Liver (tissue), 9 donors: ENCODE results near the gene MRPS16. TPM values are rescaled to one million over a fixed set of nuclear protein-coding genes. Genes with fewer than 3 reads are reported as not detected.

Experiments
- DNase-seq: peaks from one replicate; pipeline ENCODE4 v3.0.0-alpha.2; 2017; ENCODE audit warnings: low spot score
- H3K27ac ChIP-seq, 2 donors: one replicate each; pipeline ENCODE4 v1.7.0; 2013; ENCODE audit warnings: inconsistent platforms in 2 of 2, low read length in 2 of 2, control low read depth in 1 of 2, low read depth in 1 of 2, mild to moderate bottlenecking in 1 of 2
- H3K27me3 ChIP-seq, 4 donors: one replicate each; pipeline versions ENCODE4 v1.6.1 to v1.7.0; 2013; ENCODE audit warnings: low read length in 3 of 4, inconsistent platforms in 1 of 4, mild to moderate bottlenecking in 1 of 4, moderate library complexity in 1 of 4; ENCODE audit not compliant: control insufficient read depth in 4 of 4, insufficient read depth in 4 of 4
- H3K36me3 ChIP-seq, 4 donors: one replicate each; pipeline versions ENCODE4 v1.6.1 to v1.7.0; 2013; ENCODE audit warnings: low read length in 3 of 4, mild to moderate bottlenecking in 3 of 4, low read depth in 1 of 4, moderate library complexity in 1 of 4; ENCODE audit not compliant: control insufficient read depth in 4 of 4, insufficient read depth in 3 of 4
- H3K4me1 ChIP-seq, 4 donors: one replicate each; pipeline versions ENCODE4 v1.6.1 to v1.7.0; 2013; ENCODE audit warnings: low read length in 3 of 4, mild to moderate bottlenecking in 3 of 4, moderate library complexity in 1 of 4; ENCODE audit not compliant: control insufficient read depth in 4 of 4, insufficient read depth in 4 of 4
- H3K4me3 ChIP-seq, 3 donors: one replicate each; pipeline versions ENCODE4 v1.6.1 to v1.7.0; 2013; ENCODE audit warnings: low read length in 3 of 3, control low read depth in 1 of 3, low read depth in 1 of 3, mild to moderate bottlenecking in 1 of 3
- H3K9ac ChIP-seq, 2 donors: one replicate each; pipeline ENCODE4 v1.7.0; 2013; ENCODE audit warnings: low read length in 2 of 2, mild to moderate bottlenecking in 2 of 2, moderate library complexity in 2 of 2, control low read depth in 1 of 2, low read depth in 1 of 2
- H3K9me3 ChIP-seq, 4 donors: one replicate each; pipeline versions ENCODE4 v1.6.1 to v1.7.0; 2013; ENCODE audit warnings: low read length in 3 of 4; ENCODE audit not compliant: control insufficient read depth in 4 of 4
- ATF3 ChIP-seq: IDR thresholded peaks from 2 replicates; pipeline ENCODE4 v1.6.1; 2016; ENCODE audit warnings: antibody characterized with exemption
- CTCF ChIP-seq: fragments of 150-350 bp; IDR thresholded peaks from 2 replicates; pipeline ENCODE4 v1.5.1; 2017; ENCODE audit warnings: improper control_type of control experiment, low read depth, low read length; ENCODE audit not compliant: missing input control
- EGR1 ChIP-seq, 2 donors: IDR thresholded peaks; 2 replicates each; pipeline ENCODE4 v1.6.1; 2016 to 2018; ENCODE audit warnings: antibody characterized with exemption in 2 of 2, low read depth in 2 of 2
- FOXA1 ChIP-seq: IDR thresholded peaks from 2 replicates; pipeline ENCODE4 v1.6.1; 2016; ENCODE audit warnings: antibody characterized with exemption
- FOXA2 ChIP-seq: IDR thresholded peaks from 2 replicates; pipeline ENCODE4 v1.6.1; 2016; ENCODE audit warnings: antibody characterized with exemption
- GABPA ChIP-seq, 2 donors: IDR thresholded peaks in 1 of 2; conservative IDR thresholded peaks in 1 of 2; 2 replicates each; pipeline ENCODE4 v1.6.1; 2016; ENCODE audit warnings: antibody characterized with exemption in 2 of 2, mild to moderate bottlenecking in 1 of 2, moderate library complexity in 1 of 2
- HNF4A ChIP-seq, 2 donors: conservative IDR thresholded peaks; 2 replicates each; pipeline ENCODE4 v1.6.1; 2016; ENCODE audit warnings: antibody characterized with exemption in 2 of 2, mild to moderate bottlenecking in 2 of 2
- HNF4G ChIP-seq: IDR thresholded peaks from 2 replicates; pipeline ENCODE4 v1.6.1; 2016; ENCODE audit warnings: antibody characterized with exemption
- JUND ChIP-seq, 2 donors: IDR thresholded peaks; 2 replicates each; pipeline ENCODE4 v1.6.1; 2016; ENCODE audit warnings: antibody characterized with exemption in 2 of 2
- MAX ChIP-seq: IDR thresholded peaks from 2 replicates; pipeline ENCODE4 v1.6.1; 2016; ENCODE audit warnings: antibody characterized with exemption
- NR2F2 ChIP-seq: IDR thresholded peaks from 2 replicates; pipeline ENCODE4 v1.6.1; 2016; ENCODE audit warnings: antibody characterized with exemption
- RAD21 ChIP-seq, 2 donors: IDR thresholded peaks; 2 replicates each; pipeline ENCODE4 v1.6.1; 2016; ENCODE audit warnings: antibody characterized with exemption in 2 of 2, mild to moderate bottlenecking in 2 of 2
- REST ChIP-seq: IDR thresholded peaks from 2 replicates; pipeline ENCODE4 v1.6.1; 2016; ENCODE audit warnings: antibody characterized with exemption, mild to moderate bottlenecking
- RXRA ChIP-seq, 2 donors: IDR thresholded peaks; 2 replicates each; pipeline ENCODE4 v1.6.1; 2017 to 2018; ENCODE audit warnings: antibody characterized with exemption in 2 of 2, mild to moderate bottlenecking in 1 of 2
- SP1 ChIP-seq: IDR thresholded peaks from 2 replicates; pipeline ENCODE4 v1.6.1; 2018; ENCODE audit warnings: antibody characterized with exemption, mild to moderate bottlenecking
- TAF1 ChIP-seq: conservative IDR thresholded peaks from 2 replicates; pipeline ENCODE4 v1.6.1; 2016; ENCODE audit warnings: antibody characterized with exemption, mild to moderate bottlenecking
- YY1 ChIP-seq: IDR thresholded peaks from 2 replicates; pipeline ENCODE4 v1.6.1; 2016; ENCODE audit warnings: antibody characterized with exemption, mild to moderate bottlenecking
- ZBTB33 ChIP-seq: IDR thresholded peaks from 2 replicates; pipeline ENCODE4 v1.6.1; 2016; ENCODE audit warnings: antibody characterized with exemption
- polyA plus RNA-seq, 2 donors: library from polyadenylated mRNA; stranded (reverse) in 1 of 2; unstranded in 1 of 2; fragments of 200-250 nt in 1 of 2; fragments of >200 nt in 1 of 2; fragmentation: Nextera tagmentation in 1 of 2; extraction: Ambion mirVana in 1 of 2; gene quantifications; one replicate each; pipeline versions ENCODE4 v1.2.1 to v1.2.3, GENCODE V29; 2013 to 2015
- total RNA-seq, 2 donors: library from RNA; depleted of rRNA; stranded (reverse); fragments of >200 nt; gene quantifications; one replicate each; pipeline ENCODE4 v1.2.3, GENCODE V29; 2014
- donor health status: healthy.
- donor health status: healthy.
- donor health status: healthy.
- donor health status: healthy.
- donor health status: healthy.

Gene MRPS16
- total and polyA plus RNA-seq, 4 donors, result 34.2 to 87.5 (median 48.3) TPM

GRCh38 chr10:73226663-73227062 lies 25.8 kb downstream of the MRPS16 start (continued):
- TF ChIP-seq REST (no peak), HNF4G (no peak), EGR1 (IDR thresholded peaks at IDR 0.05; ENCODE audit: low read depth in 2 of 2) (no peak)

- TF ChIP-seq RXRA (IDR thresholded peaks at IDR 0.05), result no peak
- TF ChIP-seq SP1, result no peak
- no peak for TF ChIP-seq CTCF
- no peak for TF ChIP-seq REST
- TF ChIP-seq EGR1 (IDR thresholded peaks at IDR 0.05; ENCODE audit: low read depth in 2 of 2), result no peak
- no peak for TF ChIP-seq FOXA1
- TF ChIP-seq TAF1, result no peak
- TF ChIP-seq MAX, result no peak
- no peak for TF ChIP-seq HNF4G
- no peak for TF ChIP-seq NR2F2
- TF ChIP-seq JUND (IDR thresholded peaks at IDR 0.05), result no peak
- no peak for TF ChIP-seq GABPA (IDR thresholded peaks at IDR 0.05 in 1 of 2, conservative IDR thresholded peaks at IDR 0.05 in 1 of 2)
- no peak for TF ChIP-seq RAD21 (IDR thresholded peaks at IDR 0.05)
- no peak for TF ChIP-seq ZBTB33
- no peak for TF ChIP-seq ATF3
- TF ChIP-seq FOXA2, result no peak
- no peak for TF ChIP-seq YY1
- TF ChIP-seq HNF4A (conservative IDR thresholded peaks at IDR 0.05), result no peak
- Histone ChIP-seq H3K9ac (no peak overlapping the region), H3K36me3 (peaks cover 2 to 4% (median 2%) of the 10 kb centered on the region in 4 donors), H3K9me3 (no peaks in the 10 kb centered on the region), H3K4me1 (no peaks in the 10 kb centered on the region), H3K27ac (no peak overlapping the region), H3K4me3 (no peak overlapping the region), H3K27me3 (no peaks in the 10 kb centered on the region)
- no peak for DNase-seq
These were observed 26.9 kb downstream of the MRPS16 start for GRCh38 chr10:73225518-73225917.
